Transverse colon (tissue), 4 donors: Measurements from ENCODE around the gene ALOX15B. TPM values are rescaled to one million over a fixed set of nuclear protein-coding genes. Genes with fewer than 3 reads are reported as not detected.

Experiments
- DNase-seq: peaks from one replicate; pipeline ENCODE4 v3.0.0-alpha.2; 2019
- H3K27ac ChIP-seq, 4 donors: fragments of 200-600 bp; sonication (generic); 2 replicates each; pipeline ENCODE4 v1.5.1; 2016 to 2018; ENCODE audit warnings: inconsistent platforms in 4 of 4
- H3K27me3 ChIP-seq: fragments of 200-600 bp; sonication (generic); 2 replicates; pipeline ENCODE4 v1.5.1; 2017; ENCODE audit warnings: inconsistent platforms
- H3K36me3 ChIP-seq, 4 donors: fragments of 200-600 bp; sonication (generic); 2 replicates each; pipeline ENCODE4 v1.5.1; 2017 to 2019; ENCODE audit warnings: inconsistent platforms in 4 of 4
- H3K4me1 ChIP-seq, 4 donors: fragments of 200-600 bp; sonication (generic); 2 replicates each; pipeline ENCODE4 v1.5.1; 2017 to 2020; ENCODE audit warnings: inconsistent platforms in 4 of 4
- H3K4me3 ChIP-seq, 4 donors: fragments of 200-600 bp; sonication (generic); 1 replicate in 1 of 4; 2 replicates in 3 of 4; pipeline versions ENCODE4 v1.5.1 to v1.6.1; 2017 to 2019; ENCODE audit warnings: inconsistent platforms in 4 of 4
- H3K9me3 ChIP-seq, 2 donors: fragments of 200-600 bp; sonication (generic); 2 replicates each; pipeline ENCODE4 v1.5.1; 2017 to 2019; ENCODE audit warnings: inconsistent platforms in 2 of 2
- EP300 ChIP-seq: sonication (generic); formaldehyde crosslinking; IDR thresholded peaks from one replicate; pipeline ENCODE4 v1.6.1; 2017; ENCODE audit warnings: antibody characterized with exemption, low read depth
- POLR2A ChIP-seq: fragments of 450-650 bp; IDR thresholded peaks from one replicate; pipeline ENCODE4 v1.6.1; 2016; ENCODE audit warnings: antibody characterized with exemption, mild to moderate bottlenecking, moderate library complexity
- POLR2AphosphoS5 ChIP-seq, 3 donors: sonication (generic); formaldehyde crosslinking; IDR thresholded peaks; one replicate each; pipeline ENCODE4 v1.6.1; 2016; ENCODE audit warnings: antibody characterized with exemption in 3 of 3
- WGBS, 2 donors: methylation state at CpG; one replicate each; pipeline ENCODE4 v1.1.5; 2018; ENCODE audit warnings: low coverage in 1 of 2; 5-methylcytosine and 5-hydroxymethylcytosine counted together
- in situ Hi-C, 4 donors: fragments of 200-750 bp; cut with MboI; loops; one replicate each; pipeline versions ENCODE4 v1.15.0 to v1.15.1; 2017; ENCODE audit warnings: low sequenced_read_pairs in 3 of 4, low pct_ligation_motif_present in 1 of 4, low pct_unique_long_range_greater_than_20kb in 1 of 4
- intact Hi-C: fragments of 100-400 bp; cut with DNase I; formaldehyde crosslinking; loops from one replicate; pipeline ENCODE4 v1.15.1; 2023; ENCODE audit warnings: low total_unique reads
- total RNA-seq, 4 donors: library from RNA; depleted of rRNA; stranded (reverse); fragments of >200 nt; gene quantifications; one replicate each; pipeline ENCODE4 v1.1.0, GENCODE V29; 2016
- TF ChIP-seq, protein P1 (sequence below), 5 experiments: fragments of 200-600 bp in 3 of 5; fragments of 450-650 bp in 2 of 5; sonication (generic) in 3 of 5; IDR thresholded peaks; 1 replicate in 2 of 5; 2 replicates in 3 of 5; pipeline ENCODE4 v1.5.1; 2016 to 2017; ENCODE audit warnings: antibody characterized with exemption in 5 of 5, inconsistent platforms in 3 of 5, mild to moderate bottlenecking in 2 of 5, moderate library complexity in 1 of 5

Gene ALOX15B
- total RNA-seq, 4 donors from 2014 or later = 3.3 to 44.4 (median 5.4) TPM

DNA sequence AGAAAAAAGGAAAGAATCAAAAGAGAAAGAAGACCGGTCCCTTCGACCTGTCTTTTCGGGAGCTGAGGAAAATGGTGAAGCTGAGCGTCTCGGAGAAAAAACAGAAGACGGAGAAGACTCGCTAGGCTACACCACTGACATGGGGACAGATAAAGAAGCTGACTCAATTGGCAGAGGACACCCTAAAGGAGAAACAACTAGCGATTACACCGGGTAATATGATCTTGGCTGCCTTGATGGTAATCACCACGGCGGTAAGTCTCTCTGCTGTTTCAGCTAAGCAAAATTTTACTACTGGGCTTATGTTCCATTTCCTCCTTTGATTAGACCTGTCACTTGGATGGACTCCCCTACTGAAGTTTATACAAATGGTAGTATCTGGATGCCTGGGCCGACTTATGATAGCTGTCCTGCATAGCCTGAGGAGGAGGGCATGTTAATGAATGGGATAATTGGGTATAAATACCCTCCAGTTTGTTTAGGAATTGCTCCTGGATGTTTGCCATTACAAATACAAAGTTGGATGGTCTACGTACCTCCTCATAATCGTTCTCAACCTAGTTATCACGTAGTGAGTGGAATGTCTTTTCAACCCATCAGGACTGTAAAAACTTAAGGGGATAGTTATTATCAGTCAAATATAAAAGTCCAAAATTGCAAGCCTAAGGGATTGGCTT is 24.1 kb downstream of the ALOX15B start:
- no peak for DNase-seq
- TF ChIP-seq POLR2AphosphoS5 (IDR thresholded peaks at IDR 0.05) = no peak
- TF ChIP-seq, protein P1, sequence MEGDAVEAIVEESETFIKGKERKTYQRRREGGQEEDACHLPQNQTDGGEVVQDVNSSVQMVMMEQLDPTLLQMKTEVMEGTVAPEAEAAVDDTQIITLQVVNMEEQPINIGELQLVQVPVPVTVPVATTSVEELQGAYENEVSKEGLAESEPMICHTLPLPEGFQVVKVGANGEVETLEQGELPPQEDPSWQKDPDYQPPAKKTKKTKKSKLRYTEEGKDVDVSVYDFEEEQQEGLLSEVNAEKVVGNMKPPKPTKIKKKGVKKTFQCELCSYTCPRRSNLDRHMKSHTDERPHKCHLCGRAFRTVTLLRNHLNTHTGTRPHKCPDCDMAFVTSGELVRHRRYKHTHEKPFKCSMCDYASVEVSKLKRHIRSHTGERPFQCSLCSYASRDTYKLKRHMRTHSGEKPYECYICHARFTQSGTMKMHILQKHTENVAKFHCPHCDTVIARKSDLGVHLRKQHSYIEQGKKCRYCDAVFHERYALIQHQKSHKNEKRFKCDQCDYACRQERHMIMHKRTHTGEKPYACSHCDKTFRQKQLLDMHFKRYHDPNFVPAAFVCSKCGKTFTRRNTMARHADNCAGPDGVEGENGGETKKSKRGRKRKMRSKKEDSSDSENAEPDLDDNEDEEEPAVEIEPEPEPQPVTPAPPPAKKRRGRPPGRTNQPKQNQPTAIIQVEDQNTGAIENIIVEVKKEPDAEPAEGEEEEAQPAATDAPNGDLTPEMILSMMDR (IDR thresholded peaks at IDR 0.05) = no peak
- no peak for TF ChIP-seq EP300
- H3K27ac ChIP-seq = peak overlapping the region in 3 of 4 donors; percentile 33 to 58 (median 54)
- H3K9me3 ChIP-seq = no peaks in the 10 kb centered on the region
- 11 to 19% methylated on average over 11 to 15 of the region's 15 CpGs for WGBS, 2 donors
- in situ Hi-C loops = loop anchor here in 1 of 4 donors (10.0 kb wide), 1 partner anchor 52 kb away; the partner anchor contains the start of gene ALOXE3
- H3K27me3 ChIP-seq = peaks cover 66% of the 10 kb centered on the region
- intact Hi-C loops = no loop called here
- peaks cover 0 to 13% (median 9%) of the 10 kb centered on the region in 4 donors for H3K4me1 ChIP-seq
- peak overlapping the region in 3 of 4 donors; percentile 26 to 50 (median 33) for H3K4me3 ChIP-seq
- no peaks in the 10 kb centered on the region for H3K36me3 ChIP-seq

DNA sequence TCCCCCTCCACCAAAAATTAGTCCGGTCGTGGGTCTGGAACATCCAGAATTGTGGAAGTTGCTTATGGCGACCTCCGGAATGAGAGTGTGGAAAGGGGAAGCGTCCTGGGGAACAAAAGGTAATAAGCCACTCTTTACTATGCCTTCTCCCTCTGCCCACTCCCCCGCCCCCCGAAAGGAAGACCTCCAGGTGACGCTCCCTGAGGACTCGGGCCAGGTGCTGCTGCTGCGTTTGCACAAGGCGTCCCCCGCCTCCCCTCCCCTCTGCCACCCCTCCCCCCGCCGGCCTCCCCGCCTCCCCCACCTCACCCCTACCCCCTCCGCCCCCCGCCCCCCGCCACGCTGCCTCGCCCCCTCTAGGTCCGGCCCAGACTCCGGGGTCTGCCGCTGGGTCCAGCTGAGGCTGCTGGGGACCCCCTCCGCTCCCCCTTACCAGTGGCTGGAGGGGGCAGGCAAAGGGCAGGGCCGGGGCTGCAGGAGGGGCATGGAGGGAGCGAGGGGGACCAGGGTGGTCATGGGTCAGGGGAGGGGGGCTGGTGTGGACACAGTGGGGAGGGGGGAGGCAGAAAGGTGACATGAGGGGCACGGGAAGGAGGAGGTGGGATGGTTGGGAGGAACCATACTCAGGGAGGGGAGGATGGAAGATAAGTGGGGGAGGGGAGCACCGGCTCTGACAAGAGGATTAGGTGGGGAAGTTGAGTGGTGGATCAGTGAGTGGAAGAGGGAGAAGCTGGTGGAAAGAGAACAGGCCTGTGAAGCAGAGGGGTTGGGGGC is 25.1 kb downstream of the ALOX15B start:
- intact Hi-C loops = no loop called here
- 18 to 20% methylated on average over 7 to 13 of the region's 28 CpGs for WGBS, 2 donors
- H3K36me3 ChIP-seq = no peaks in the 10 kb centered on the region
- H3K27me3 ChIP-seq = peaks cover 56% of the 10 kb centered on the region
- peaks cover 1 to 20% (median 18%) of the 10 kb centered on the region in 4 donors for H3K4me1 ChIP-seq
- DNase-seq = no peak
- no peak overlapping the region for H3K27ac ChIP-seq
- TF ChIP-seq POLR2AphosphoS5 (IDR thresholded peaks at IDR 0.05) = no peak
- no peak for TF ChIP-seq EP300
- TF ChIP-seq, protein P1 (IDR thresholded peaks at IDR 0.05) = no peak
- no peak for TF ChIP-seq POLR2A
- H3K4me3 ChIP-seq = peak overlapping the region in 3 of 4 donors; percentile 26 to 50 (median 33)
- H3K9me3 ChIP-seq = no peaks in the 10 kb centered on the region
- in situ Hi-C loops = loop anchor here in 1 of 4 donors (10.0 kb wide), 1 partner anchor 51 kb away; the partner anchor contains the start of gene ALOXE3

DNA sequence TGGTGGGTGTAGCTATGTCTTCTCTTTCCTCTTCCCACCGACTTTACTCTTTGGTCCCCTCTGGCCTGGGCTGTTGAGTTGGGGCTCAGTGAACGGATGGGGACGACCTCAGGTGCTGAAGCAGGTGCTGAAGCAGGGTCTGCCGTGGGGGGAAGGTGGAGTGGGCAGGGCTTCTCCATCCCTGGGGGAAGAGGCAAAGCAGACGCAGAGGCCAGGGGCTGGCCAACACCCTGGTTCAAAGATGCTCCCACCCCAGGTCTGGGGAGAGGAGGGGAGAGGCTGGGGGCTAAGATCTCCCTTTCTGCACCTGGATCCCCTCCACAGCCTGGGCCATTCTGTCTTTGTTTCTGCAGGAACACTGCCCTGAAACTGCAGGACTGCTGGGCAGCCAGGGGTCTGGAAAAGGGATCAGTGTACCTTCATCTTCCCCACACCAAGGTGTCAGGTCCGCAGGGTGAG is 25.7 kb downstream of the ALOX15B start:
- in situ Hi-C loops = loop anchor here in 1 of 4 donors (10.0 kb wide), 1 partner anchor 50 kb away; the partner anchor contains the start of gene ALOXE3

More for the DNA sequence above, 25.7 kb downstream of the ALOX15B start:
- TF ChIP-seq, protein P1 (IDR thresholded peaks at IDR 0.05) = no peak
- TF ChIP-seq POLR2AphosphoS5 (IDR thresholded peaks at IDR 0.05) (no peak), EP300 (no peak)
- DNase-seq = no peak
- H3K27me3 ChIP-seq = peaks cover 50% of the 10 kb centered on the region
- intact Hi-C loops = no loop called here
- no peak overlapping the region for H3K4me3 ChIP-seq
- H3K27ac ChIP-seq = no peak overlapping the region
- 20 to 73% methylated on average over 1 to 6 of the region's 6 CpGs for WGBS, 2 donors
- H3K9me3 ChIP-seq = no peaks in the 10 kb centered on the region
- H3K36me3 ChIP-seq = no peaks in the 10 kb centered on the region
- peaks cover 5 to 27% (median 25%) of the 10 kb centered on the region in 4 donors for H3K4me1 ChIP-seq
